GM23338 (cell line): ENCODE data around the gene ARHGEF40. TPM values are rescaled to one million over a fixed set of nuclear protein-coding genes. Genes with fewer than 3 reads are reported as not detected.

Experiments used
- ATAC-seq: fragments of 200-7000 bp; cut with Tn5 transposase; 3 replicates; pipeline ENCODE4 v1.9.1; 2020
- DNase-seq: peaks from one replicate; pipeline ENCODE4 v3.0.0-alpha.2; 2015; ENCODE audit warnings: low spot score
- H2AFZ ChIP-seq: fragments of 200-600 bp; sonication (generic); 2 replicates; pipeline ENCODE4 v1.8.0; 2016; ENCODE audit warnings: antibody characterized with exemption, mild to moderate bottlenecking, moderate library complexity
- H3F3A ChIP-seq: fragments of 200-600 bp; sonication (generic); replicated peaks from 2 replicates; pipeline ENCODE4 v1.8.0; 2017; ENCODE audit warnings: antibody characterized with exemption, mixed run types, low read depth
- H3K27ac ChIP-seq: fragments of 200-600 bp; sonication (generic); 2 replicates; pipeline ENCODE4 v1.6.1; 2016; ENCODE audit warnings: low read depth
- H3K27me3 ChIP-seq: fragments of 200-600 bp; sonication (generic); 2 replicates; pipeline ENCODE4 v1.8.0; 2016; ENCODE audit warnings: mild to moderate bottlenecking, mixed run types, moderate library complexity; ENCODE audit not compliant: insufficient read depth
- H3K36me3 ChIP-seq: fragments of 200-600 bp; sonication (generic); 2 replicates; pipeline ENCODE4 v1.8.0; 2016; ENCODE audit warnings: mild to moderate bottlenecking; ENCODE audit not compliant: insufficient read depth
- H3K4me1 ChIP-seq: fragments of 200-600 bp; sonication (generic); 2 replicates; pipeline ENCODE4 v1.8.0; 2016; ENCODE audit warnings: mild to moderate bottlenecking, moderate library complexity; ENCODE audit not compliant: insufficient read depth
- H3K4me2 ChIP-seq: fragments of 200-600 bp; sonication (generic); 2 replicates; pipeline ENCODE4 v1.7.1; 2017; ENCODE audit warnings: mixed run types
- H3K4me3 ChIP-seq: fragments of 200-600 bp; sonication (generic); 2 replicates; pipeline ENCODE4 v1.6.1; 2016; ENCODE audit warnings: mixed run types
- H3K79me2 ChIP-seq: fragments of 200-600 bp; sonication (generic); replicated peaks from 2 replicates; pipeline ENCODE4 v1.8.0; 2017; ENCODE audit warnings: mild to moderate bottlenecking; ENCODE audit not compliant: insufficient read depth
- H3K9me2 ChIP-seq: fragments of 200-600 bp; sonication (generic); 2 replicates; pipeline ENCODE4 v1.8.0; 2017; ENCODE audit not compliant: insufficient read depth
- H4K20me1 ChIP-seq: fragments of 200-600 bp; sonication (generic); replicated peaks from 2 replicates; pipeline ENCODE4 v1.8.0; 2017; ENCODE audit warnings: mild to moderate bottlenecking; ENCODE audit not compliant: insufficient read depth
- H3K27ac Mint-ChIP-seq: 2 replicates; pipeline ENCODE4 v1.8.0; 2020; ENCODE audit warnings: inconsistent platforms, mild to moderate bottlenecking, moderate library complexity, mixed read lengths
- H3K27me3 Mint-ChIP-seq: 3 replicates; pipeline ENCODE4 v1.8.0; 2022; ENCODE audit warnings: low read depth, mild to moderate bottlenecking, moderate library complexity, mixed read lengths, inconsistent platforms; ENCODE audit not compliant: insufficient read depth, poor library complexity
- H3K36me3 Mint-ChIP-seq: 3 replicates; pipeline ENCODE4 v1.8.0; 2021; ENCODE audit warnings: low read depth, mild to moderate bottlenecking, inconsistent platforms, moderate library complexity, mixed read lengths
- H3K4me1 Mint-ChIP-seq: 3 replicates; pipeline ENCODE4 v1.8.0; 2020; ENCODE audit warnings: mild to moderate bottlenecking, inconsistent platforms, mixed read lengths
- H3K4me3 Mint-ChIP-seq: 3 replicates; pipeline ENCODE4 v1.8.0; 2021; ENCODE audit warnings: moderate library complexity, mild to moderate bottlenecking, inconsistent platforms, mixed read lengths
- H3K9me3 Mint-ChIP-seq: 3 replicates; pipeline ENCODE4 v1.8.0; 2020; ENCODE audit warnings: moderate library complexity, mild to moderate bottlenecking, inconsistent platforms, mixed read lengths
- CREB1 ChIP-seq: fragments of 250-450 bp; sonication (Bioruptor Pico); IDR thresholded peaks from 2 replicates; pipeline ENCODE4 v1.5.0; 2020; ENCODE audit warnings: low read depth, mild to moderate bottlenecking, moderate library complexity
- CTCF ChIP-seq, 2 experiments: fragments of 200-600 bp in 1 of 2; sonication (generic) in 1 of 2; conservative IDR thresholded peaks; 2 replicates each; pipeline versions ENCODE4 v1.5.1 to v1.6.1; 2016 to 2017; ENCODE audit warnings: antibody characterized with exemption in 2 of 2, low read depth in 2 of 2, mild to moderate bottlenecking in 2 of 2, moderate library complexity in 1 of 2
- ETS1 ChIP-seq: IDR thresholded peaks from 2 replicates; pipeline ENCODE4 v1.6.1; 2016; ENCODE audit warnings: antibody characterized with exemption
- EZH2 ChIP-seq: fragments of 200-600 bp; sonication (generic); IDR thresholded peaks from one replicate; pipeline ENCODE4 v1.8.0; 2017; ENCODE audit warnings: antibody characterized with exemption, mild to moderate bottlenecking, low read depth; ENCODE audit not compliant: unreplicated experiment
- EZH2phosphoT487 ChIP-seq: fragments of 200-600 bp; sonication (generic); IDR thresholded peaks from one replicate; pipeline ENCODE4 v1.8.1; 2018; ENCODE audit warnings: antibody characterized with exemption; ENCODE audit not compliant: unreplicated experiment
- JUNB ChIP-seq: IDR thresholded peaks from one replicate; pipeline ENCODE4 v1.6.1; 2016; ENCODE audit warnings: antibody characterized with exemption; ENCODE audit not compliant: unreplicated experiment
- NANOG ChIP-seq: IDR thresholded peaks from 2 replicates; pipeline ENCODE4 v1.6.1; 2016; ENCODE audit warnings: antibody characterized with exemption, borderline replicate concordance
- POLR2AphosphoS5 ChIP-seq: IDR thresholded peaks from 2 replicates; pipeline ENCODE4 v1.6.1; 2016; ENCODE audit warnings: antibody characterized with exemption, low read depth
- REST ChIP-seq: IDR thresholded peaks from one replicate; pipeline ENCODE4 v1.6.1; 2018; ENCODE audit warnings: antibody characterized with exemption; ENCODE audit not compliant: unreplicated experiment
- STAT1 ChIP-seq: IDR thresholded peaks from one replicate; pipeline ENCODE4 v1.6.1; 2016; ENCODE audit warnings: antibody characterized with exemption; ENCODE audit not compliant: unreplicated experiment
- ZNF331 ChIP-seq: fragments of 250-450 bp; sonication (Bioruptor Pico); IDR thresholded peaks from 2 replicates; pipeline ENCODE4 v1.5.0; 2020; ENCODE audit warnings: low read depth, mild to moderate bottlenecking, moderate library complexity
- polyA plus RNA-seq: library from polyadenylated mRNA; unstranded; fragments of >200 nt; fragmentation: Nextera tagmentation; extraction: Ambion mirVana; gene quantifications from 2 replicates; pipeline ENCODE4 v1.2.1, GENCODE V29; 2016
- total RNA-seq: library from RNA; depleted of rRNA; stranded (reverse); fragments of >200 nt; shearing (Covaris generic); gene quantifications from 2 replicates; pipeline ENCODE4 v1.2.3, GENCODE V29; 2014

ARHGEF40 gene
- total and polyA plus RNA-seq, 2 experiments from 2014 or later, result 17.7 to 44.6 TPM

GRCh38 chr14:21042918-21043317 is 27.2 kb upstream of the ARHGEF40 start:
- H3K4me1 Mint-ChIP-seq, result peaks cover 26% of the 10 kb centered on the region
- Histone ChIP-seq H3K79me2 (no peaks in the 10 kb centered on the region), H2AFZ (no peak overlapping the region), H3K36me3 (no peaks in the 10 kb centered on the region), H3F3A (no peaks in the 10 kb centered on the region), H3K4me2 (no peak overlapping the region), H3K4me1 (peaks cover 10% of the 10 kb centered on the region), H3K27me3 (no peaks in the 10 kb centered on the region), H3K9me2 (no peaks in the 10 kb centered on the region), H3K4me3 (no peak overlapping the region), H3K27ac (no peak overlapping the region), H4K20me1 (no peaks in the 10 kb centered on the region)
- no peak for TF ChIP-seq CREB1 (CRISPR knock-in tag)
- H3K9me3 Mint-ChIP-seq, result no peaks in the 10 kb centered on the region; the same call in 2 of the 3 replicates
- no peak overlapping the region for H3K4me3 Mint-ChIP-seq
- peaks cover 10% of the 10 kb centered on the region for H3K27me3 Mint-ChIP-seq
- no peak overlapping the region for H3K27ac Mint-ChIP-seq
- H3K36me3 Mint-ChIP-seq, result no peaks in the 10 kb centered on the region; the same call in 2 of the 3 replicates
- ATAC-seq, result no peak
- no peak for DNase-seq

GRCh38 chr14:21043387-21043973 is 26.6 kb upstream of the ARHGEF40 start:
- Mint-ChIP-seq H3K4me1 (peaks cover 21% of the 10 kb centered on the region), H3K9me3 (no peaks in the 10 kb centered on the region; the same call in 2 of the 3 replicates), H3K27me3 (peaks cover 10% of the 10 kb centered on the region), H3K36me3 (no peaks in the 10 kb centered on the region; the same call in 2 of the 3 replicates), H3K27ac (no peak overlapping the region), H3K4me3 (no peak overlapping the region)
- Histone ChIP-seq H3K4me1 (peaks cover 10% of the 10 kb centered on the region), H2AFZ (no peak overlapping the region), H3K4me2 (no peak overlapping the region), H3F3A (no peaks in the 10 kb centered on the region), H3K4me3 (no peak overlapping the region), H3K27me3 (no peaks in the 10 kb centered on the region), H3K36me3 (no peaks in the 10 kb centered on the region), H3K27ac (no peak overlapping the region), H3K9me2 (no peaks in the 10 kb centered on the region; the same call in 1 of the 2 replicates), H3K79me2 (no peaks in the 10 kb centered on the region), H4K20me1 (no peaks in the 10 kb centered on the region)
- DNase-seq (no peak), ATAC-seq (no peak)
- TF ChIP-seq NANOG (no peak), STAT1 (no peak), POLR2AphosphoS5 (no peak), CTCF (conservative IDR thresholded peaks at IDR 0.05; ENCODE audit: low read depth in 2 of 2) (no peak), EZH2phosphoT487 (no peak), JUNB (no peak), EZH2 (no peak), REST (no peak), ZNF331 (CRISPR knock-in tag) (no peak), ETS1 (no peak)
